GM23338 (cell line): ENCODE measurements around the gene SLC6A1. TPM values are rescaled to one million over a fixed set of nuclear protein-coding genes. Genes with fewer than 3 reads are reported as not detected.

Source experiments
- ATAC-seq: fragments of 200-7000 bp; cut with Tn5 transposase; 3 replicates; pipeline ENCODE4 v1.9.1; 2020
- DNase-seq: peaks from one replicate; pipeline ENCODE4 v3.0.0-alpha.2; 2015; ENCODE audit warnings: low spot score
- H2AFZ ChIP-seq: fragments of 200-600 bp; sonication (generic); 2 replicates; pipeline ENCODE4 v1.8.0; 2016; ENCODE audit warnings: antibody characterized with exemption, mild to moderate bottlenecking, moderate library complexity
- H3F3A ChIP-seq: fragments of 200-600 bp; sonication (generic); replicated peaks from 2 replicates; pipeline ENCODE4 v1.8.0; 2017; ENCODE audit warnings: antibody characterized with exemption, mixed run types, low read depth
- H3K27ac ChIP-seq: fragments of 200-600 bp; sonication (generic); 2 replicates; pipeline ENCODE4 v1.6.1; 2016; ENCODE audit warnings: low read depth
- H3K27me3 ChIP-seq: fragments of 200-600 bp; sonication (generic); 2 replicates; pipeline ENCODE4 v1.8.0; 2016; ENCODE audit warnings: mild to moderate bottlenecking, mixed run types, moderate library complexity; ENCODE audit not compliant: insufficient read depth
- H3K36me3 ChIP-seq: fragments of 200-600 bp; sonication (generic); 2 replicates; pipeline ENCODE4 v1.8.0; 2016; ENCODE audit warnings: mild to moderate bottlenecking; ENCODE audit not compliant: insufficient read depth
- H3K4me1 ChIP-seq: fragments of 200-600 bp; sonication (generic); 2 replicates; pipeline ENCODE4 v1.8.0; 2016; ENCODE audit warnings: mild to moderate bottlenecking, moderate library complexity; ENCODE audit not compliant: insufficient read depth
- H3K4me2 ChIP-seq: fragments of 200-600 bp; sonication (generic); 2 replicates; pipeline ENCODE4 v1.7.1; 2017; ENCODE audit warnings: mixed run types
- H3K4me3 ChIP-seq: fragments of 200-600 bp; sonication (generic); 2 replicates; pipeline ENCODE4 v1.6.1; 2016; ENCODE audit warnings: mixed run types
- H3K79me2 ChIP-seq: fragments of 200-600 bp; sonication (generic); replicated peaks from 2 replicates; pipeline ENCODE4 v1.8.0; 2017; ENCODE audit warnings: mild to moderate bottlenecking; ENCODE audit not compliant: insufficient read depth
- H3K9me2 ChIP-seq: fragments of 200-600 bp; sonication (generic); 2 replicates; pipeline ENCODE4 v1.8.0; 2017; ENCODE audit not compliant: insufficient read depth
- H4K20me1 ChIP-seq: fragments of 200-600 bp; sonication (generic); replicated peaks from 2 replicates; pipeline ENCODE4 v1.8.0; 2017; ENCODE audit warnings: mild to moderate bottlenecking; ENCODE audit not compliant: insufficient read depth
- H3K27ac Mint-ChIP-seq: 2 replicates; pipeline ENCODE4 v1.8.0; 2020; ENCODE audit warnings: inconsistent platforms, mild to moderate bottlenecking, moderate library complexity, mixed read lengths
- H3K27me3 Mint-ChIP-seq: 3 replicates; pipeline ENCODE4 v1.8.0; 2022; ENCODE audit warnings: low read depth, mild to moderate bottlenecking, moderate library complexity, mixed read lengths, inconsistent platforms; ENCODE audit not compliant: insufficient read depth, poor library complexity
- H3K36me3 Mint-ChIP-seq: 3 replicates; pipeline ENCODE4 v1.8.0; 2021; ENCODE audit warnings: low read depth, mild to moderate bottlenecking, inconsistent platforms, moderate library complexity, mixed read lengths
- H3K4me1 Mint-ChIP-seq: 3 replicates; pipeline ENCODE4 v1.8.0; 2020; ENCODE audit warnings: mild to moderate bottlenecking, inconsistent platforms, mixed read lengths
- H3K4me3 Mint-ChIP-seq: 3 replicates; pipeline ENCODE4 v1.8.0; 2021; ENCODE audit warnings: moderate library complexity, mild to moderate bottlenecking, inconsistent platforms, mixed read lengths
- H3K9me3 Mint-ChIP-seq: 3 replicates; pipeline ENCODE4 v1.8.0; 2020; ENCODE audit warnings: moderate library complexity, mild to moderate bottlenecking, inconsistent platforms, mixed read lengths
- CTCF ChIP-seq, 2 experiments: fragments of 200-600 bp in 1 of 2; sonication (generic) in 1 of 2; conservative IDR thresholded peaks; 2 replicates each; pipeline versions ENCODE4 v1.5.1 to v1.6.1; 2016 to 2017; ENCODE audit warnings: antibody characterized with exemption in 2 of 2, low read depth in 2 of 2, mild to moderate bottlenecking in 2 of 2, moderate library complexity in 1 of 2
- ETS1 ChIP-seq: IDR thresholded peaks from 2 replicates; pipeline ENCODE4 v1.6.1; 2016; ENCODE audit warnings: antibody characterized with exemption
- EZH2 ChIP-seq: fragments of 200-600 bp; sonication (generic); IDR thresholded peaks from one replicate; pipeline ENCODE4 v1.8.0; 2017; ENCODE audit warnings: antibody characterized with exemption, mild to moderate bottlenecking, low read depth; ENCODE audit not compliant: unreplicated experiment
- EZH2phosphoT487 ChIP-seq: fragments of 200-600 bp; sonication (generic); IDR thresholded peaks from one replicate; pipeline ENCODE4 v1.8.1; 2018; ENCODE audit warnings: antibody characterized with exemption; ENCODE audit not compliant: unreplicated experiment
- JUNB ChIP-seq: IDR thresholded peaks from one replicate; pipeline ENCODE4 v1.6.1; 2016; ENCODE audit warnings: antibody characterized with exemption; ENCODE audit not compliant: unreplicated experiment
- NANOG ChIP-seq: IDR thresholded peaks from 2 replicates; pipeline ENCODE4 v1.6.1; 2016; ENCODE audit warnings: antibody characterized with exemption, borderline replicate concordance
- REST ChIP-seq: IDR thresholded peaks from one replicate; pipeline ENCODE4 v1.6.1; 2018; ENCODE audit warnings: antibody characterized with exemption; ENCODE audit not compliant: unreplicated experiment
- ZNF331 ChIP-seq: fragments of 250-450 bp; sonication (Bioruptor Pico); IDR thresholded peaks from 2 replicates; pipeline ENCODE4 v1.5.0; 2020; ENCODE audit warnings: low read depth, mild to moderate bottlenecking, moderate library complexity
- ZNF462 ChIP-seq: fragments of 250-450 bp; sonication (Bioruptor Pico); IDR thresholded peaks from 2 replicates; pipeline ENCODE4 v1.5.0; 2020; ENCODE audit warnings: mild to moderate bottlenecking, moderate library complexity
- polyA plus RNA-seq: library from polyadenylated mRNA; unstranded; fragments of >200 nt; fragmentation: Nextera tagmentation; extraction: Ambion mirVana; gene quantifications from 2 replicates; pipeline ENCODE4 v1.2.1, GENCODE V29; 2016
- total RNA-seq: library from RNA; depleted of rRNA; stranded (reverse); fragments of >200 nt; shearing (Covaris generic); gene quantifications from 2 replicates; pipeline ENCODE4 v1.2.3, GENCODE V29; 2014

Gene SLC6A1
- total and polyA plus RNA-seq, 2 experiments from 2014 or later = 0.16 to 0.28 TPM

GRCh38 chr3:10999221-11000107 lies 6.9 kb downstream of the SLC6A1 start (continued):
- no peak for TF ChIP-seq REST
- TF ChIP-seq ETS1 = no peak
- no peak for TF ChIP-seq ZNF331 (CRISPR knock-in tag)
- no peak for TF ChIP-seq JUNB

GRCh38 chr3:11000528-11000927 lies 8.0 kb downstream of the SLC6A1 start:
- peaks cover 6% of the 10 kb centered on the region for H3K4me1 Mint-ChIP-seq
- Histone ChIP-seq H3K27ac (no peak overlapping the region), H3K4me1 (0 out of 2 replicates have a peak, but pooled peaks cover 4% of the 10 kb centered on the region), H3K27me3 (peaks cover 9% of the 10 kb centered on the region; the same call in 1 of the 2 replicates), H3K9me2 (no peaks in the 10 kb centered on the region), H4K20me1 (no peaks in the 10 kb centered on the region), H3K4me2 (no peak overlapping the region), H2AFZ (no peak overlapping the region), H3K36me3 (no peaks in the 10 kb centered on the region), H3K79me2 (no peaks in the 10 kb centered on the region), H3F3A (no peaks in the 10 kb centered on the region), H3K4me3 (no peak overlapping the region)
- H3K36me3 Mint-ChIP-seq = no peaks in the 10 kb centered on the region
- DNase-seq = no peak
- H3K4me3 Mint-ChIP-seq = no peak overlapping the region
- peaks cover 7% of the 10 kb centered on the region for H3K27me3 Mint-ChIP-seq
- no peak overlapping the region for H3K27ac Mint-ChIP-seq
- H3K9me3 Mint-ChIP-seq = no peaks in the 10 kb centered on the region
- ATAC-seq = no peak
- TF ChIP-seq EZH2 = no peak
- no peak for TF ChIP-seq NANOG
- TF ChIP-seq CTCF (conservative IDR thresholded peaks at IDR 0.05; ENCODE audit: low read depth in 2 of 2) = no peak
- no peak for TF ChIP-seq EZH2phosphoT487
- TF ChIP-seq JUNB = no peak
- TF ChIP-seq ZNF331 (CRISPR knock-in tag) = no peak
- TF ChIP-seq ETS1 = no peak
- no peak for TF ChIP-seq ZNF462 (CRISPR knock-in tag)
